IMR-90 (cell line): ENCODE measurements around the gene NSUN7.

Experiments used
- BHLHE40 ChIP-seq: fragments of 150-350 bp; IDR thresholded peaks from 2 replicates; pipeline ENCODE4 v1.6.1; 2016; ENCODE audit warnings: mild to moderate bottlenecking, low read depth, low read length
- CEBPB ChIP-seq: IDR thresholded peaks from 2 replicates; pipeline ENCODE4 v1.6.1; 2012; ENCODE audit warnings: low read depth, low read length, improper control_type of control experiment
- FOS ChIP-seq: fragments of 150-350 bp; IDR thresholded peaks from 2 replicates; pipeline ENCODE4 v1.6.1; 2016; ENCODE audit warnings: low read depth, low read length
- MAFK ChIP-seq: IDR thresholded peaks from 2 replicates; pipeline ENCODE4 v1.6.1; 2012; ENCODE audit warnings: low read depth, low read length, improper control_type of control experiment
- MXI1 ChIP-seq: IDR thresholded peaks from 2 replicates; pipeline ENCODE4 v1.6.1; 2012; ENCODE audit warnings: low read depth, mild to moderate bottlenecking, low read length, moderate library complexity, borderline replicate concordance
- POLR2A ChIP-seq: IDR thresholded peaks from 2 replicates; pipeline ENCODE4 v1.6.1; 2012; ENCODE audit warnings: mild to moderate bottlenecking, low read depth, low read length
- RAD21 ChIP-seq: IDR thresholded peaks from 2 replicates; pipeline ENCODE4 v1.6.1; 2012; ENCODE audit warnings: low read length, improper control_type of control experiment
- RCOR1 ChIP-seq: IDR thresholded peaks from 2 replicates; pipeline ENCODE4 v1.6.1; 2012; ENCODE audit warnings: mild to moderate bottlenecking, low read length, improper control_type of control experiment; ENCODE audit not compliant: insufficient replicate concordance
- RFX5 ChIP-seq: IDR thresholded peaks from 2 replicates; pipeline ENCODE4 v1.8.0; 2012; ENCODE audit warnings: low read depth, mild to moderate bottlenecking, low read length, moderate library complexity
- SMC3 ChIP-seq: fragments of 150-350 bp; IDR thresholded peaks from 2 replicates; pipeline ENCODE4 v1.6.1; 2016; ENCODE audit warnings: low read depth, mild to moderate bottlenecking, antibody characterized with exemption, low read length, moderate library complexity
- USF2 ChIP-seq: fragments of 150-350 bp; IDR thresholded peaks from 2 replicates; pipeline ENCODE4 v1.6.1; 2017; ENCODE audit warnings: mild to moderate bottlenecking, antibody characterized with exemption, low read length, low read depth
- TF ChIP-seq, protein P1 (sequence below): conservative IDR thresholded peaks from 2 replicates; pipeline ENCODE4 v1.5.1; 2012; ENCODE audit warnings: mild to moderate bottlenecking, low read depth, low read length, improper control_type of control experiment
- TF ChIP-seq, protein P2 (sequence below): fragments of 150-350 bp; IDR thresholded peaks from 2 replicates; pipeline ENCODE4 v1.6.1; 2016; ENCODE audit warnings: low read depth, mild to moderate bottlenecking, low read length, moderate library complexity, borderline replicate concordance

DNA sequence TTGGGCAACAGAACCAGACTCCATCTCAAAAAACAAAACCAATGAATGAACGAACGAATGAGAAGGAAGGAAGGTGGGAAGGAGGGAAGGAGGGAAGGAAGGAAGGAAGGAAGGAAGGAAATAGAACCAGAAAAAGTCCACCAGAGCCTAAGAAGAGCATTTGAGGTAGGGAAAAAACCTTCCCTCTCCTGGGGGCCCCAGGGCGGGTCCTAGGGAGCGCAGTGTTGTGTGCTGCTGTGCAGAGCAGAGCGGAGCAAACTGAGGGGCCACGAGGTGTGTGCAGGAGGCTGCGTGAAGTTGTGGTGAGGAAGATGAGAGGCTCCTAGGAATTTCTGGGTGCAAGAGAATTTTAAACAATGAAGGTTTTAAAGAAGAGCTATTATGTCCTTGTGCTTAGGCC is 16.0 kb upstream of the NSUN7 start:
- TF ChIP-seq FOS (no peak), CEBPB (no peak), SMC3 (no peak), MAFK (no peak), POLR2A (no peak), RAD21 (no peak), RFX5 (no peak), MXI1 (no peak), RCOR1 (no peak), USF2 (no peak), BHLHE40 (no peak)
- TF ChIP-seq, protein P1, sequence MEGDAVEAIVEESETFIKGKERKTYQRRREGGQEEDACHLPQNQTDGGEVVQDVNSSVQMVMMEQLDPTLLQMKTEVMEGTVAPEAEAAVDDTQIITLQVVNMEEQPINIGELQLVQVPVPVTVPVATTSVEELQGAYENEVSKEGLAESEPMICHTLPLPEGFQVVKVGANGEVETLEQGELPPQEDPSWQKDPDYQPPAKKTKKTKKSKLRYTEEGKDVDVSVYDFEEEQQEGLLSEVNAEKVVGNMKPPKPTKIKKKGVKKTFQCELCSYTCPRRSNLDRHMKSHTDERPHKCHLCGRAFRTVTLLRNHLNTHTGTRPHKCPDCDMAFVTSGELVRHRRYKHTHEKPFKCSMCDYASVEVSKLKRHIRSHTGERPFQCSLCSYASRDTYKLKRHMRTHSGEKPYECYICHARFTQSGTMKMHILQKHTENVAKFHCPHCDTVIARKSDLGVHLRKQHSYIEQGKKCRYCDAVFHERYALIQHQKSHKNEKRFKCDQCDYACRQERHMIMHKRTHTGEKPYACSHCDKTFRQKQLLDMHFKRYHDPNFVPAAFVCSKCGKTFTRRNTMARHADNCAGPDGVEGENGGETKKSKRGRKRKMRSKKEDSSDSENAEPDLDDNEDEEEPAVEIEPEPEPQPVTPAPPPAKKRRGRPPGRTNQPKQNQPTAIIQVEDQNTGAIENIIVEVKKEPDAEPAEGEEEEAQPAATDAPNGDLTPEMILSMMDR: no peak
- TF ChIP-seq, protein P2, sequence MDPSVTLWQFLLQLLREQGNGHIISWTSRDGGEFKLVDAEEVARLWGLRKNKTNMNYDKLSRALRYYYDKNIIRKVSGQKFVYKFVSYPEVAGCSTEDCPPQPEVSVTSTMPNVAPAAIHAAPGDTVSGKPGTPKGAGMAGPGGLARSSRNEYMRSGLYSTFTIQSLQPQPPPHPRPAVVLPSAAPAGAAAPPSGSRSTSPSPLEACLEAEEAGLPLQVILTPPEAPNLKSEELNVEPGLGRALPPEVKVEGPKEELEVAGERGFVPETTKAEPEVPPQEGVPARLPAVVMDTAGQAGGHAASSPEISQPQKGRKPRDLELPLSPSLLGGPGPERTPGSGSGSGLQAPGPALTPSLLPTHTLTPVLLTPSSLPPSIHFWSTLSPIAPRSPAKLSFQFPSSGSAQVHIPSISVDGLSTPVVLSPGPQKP: no peak
